GM12878 (cell line): ENCODE measurements around the gene IGF2BP2. TPM values are rescaled to one million over a fixed set of nuclear protein-coding genes. Genes with fewer than 3 reads are reported as not detected.

Experiments
- ATAC-seq: fragments of 200-7000 bp; cut with Tn5 transposase; 3 replicates; pipeline ENCODE4 v1.9.1; 2020; ENCODE audit warnings: mild to moderate bottlenecking, moderate library complexity
- BruUV-seq: library from RNA; stranded (reverse); fragments of 400-500 nt; replicated peaks from 2 replicates; lab custom pipeline; 2021; lab: Mats Ljungman, UMichigan
- CTCF ChIA-PET: fragments of 300-600 bp; sonication (Branson Sonifier 250); formaldehyde crosslinking; extraction: SDS; loops from one replicate; lab custom pipeline; 2021; ENCODE audit warnings: inconsistent platforms; lab: Yijun Ruan, JAX
- POLR2A ChIA-PET: fragments of 350-600 bp; formaldehyde crosslinking; extraction: SDS; loops from one replicate; lab custom pipeline; 2021; ENCODE audit warnings: inconsistent platforms; lab: Charles Lee
- RAD21 ChIA-PET: fragments of 300-600 bp; sonication (Branson Sonifier 250); formaldehyde crosslinking; loops from one replicate; lab custom pipeline; 2023; ENCODE audit warnings: antibody characterized with exemption; ENCODE audit not compliant: unreplicated experiment; lab: Charles Lee
- SMC1A ChIA-PET: fragments of 300-600 bp; sonication (Branson Sonifier 250); formaldehyde crosslinking; loops from one replicate; lab custom pipeline; 2023; ENCODE audit not compliant: unreplicated experiment, uncharacterized antibody; lab: Charles Lee
- DNase-seq: peaks from one replicate; pipeline ENCODE4 v3.0.0-alpha.2; 2011; ENCODE audit warnings: low read depth, low spot score
- FAIRE-seq: peaks from 3 replicates; lab custom pipeline; 2011; peaks lifted over from hg19 to GRCh38; lab: Jason Lieb, UNC
- H2AFZ ChIP-seq: 2 replicates; pipeline ENCODE4 v1.6.0; 2011; ENCODE audit warnings: low read depth, low read length, control low read depth; ENCODE audit not compliant: control insufficient read depth
- H3K27ac ChIP-seq: 2 replicates; pipeline ENCODE4 v1.5.1; 2011; ENCODE audit warnings: control low read depth; ENCODE audit not compliant: control insufficient read depth, insufficient read depth
- H3K27me3 ChIP-seq, 2 experiments: replicated peaks in 1 of 2; 2 replicates each; pipeline versions ENCODE4 v1.6.0 to v1.6.1; 2011; ENCODE audit warnings: low read length in 1 of 2; ENCODE audit not compliant: control insufficient read depth in 2 of 2, insufficient read depth in 2 of 2
- H3K36me3 ChIP-seq, 2 experiments: 2 replicates each; pipeline ENCODE4 v1.5.1; 2011; ENCODE audit warnings: low read length in 1 of 2; ENCODE audit not compliant: control insufficient read depth in 2 of 2, insufficient read depth in 2 of 2
- H3K4me1 ChIP-seq: 2 replicates; pipeline ENCODE4 v1.6.1; 2011; ENCODE audit warnings: mild to moderate bottlenecking, low read length, moderate library complexity, mixed read lengths; ENCODE audit not compliant: control insufficient read depth, insufficient read depth
- H3K4me2 ChIP-seq: 2 replicates; pipeline ENCODE4 v1.6.0; 2011; ENCODE audit warnings: control low read depth; ENCODE audit not compliant: control insufficient read depth, insufficient read depth
- H3K4me3 ChIP-seq: fragments of 200-600 bp; sonication (generic); 2 replicates; pipeline ENCODE4 v1.5.1; 2016
- H3K79me2 ChIP-seq: 2 replicates; pipeline ENCODE4 v1.6.0; 2011; ENCODE audit warnings: low read length; ENCODE audit not compliant: control insufficient read depth, insufficient read depth
- H3K9ac ChIP-seq: 2 replicates; pipeline ENCODE4 v1.8.0; 2011; ENCODE audit warnings: low read length, control low read depth, mixed read lengths; ENCODE audit not compliant: control insufficient read depth, insufficient read depth
- H3K9me3 ChIP-seq: replicated peaks from 3 replicates; pipeline ENCODE4 v1.5.1; 2011; ENCODE audit warnings: mild to moderate bottlenecking, low read length; ENCODE audit not compliant: control insufficient read depth, insufficient read depth
- H4K20me1 ChIP-seq: 2 replicates; pipeline ENCODE4 v1.6.0; 2011; ENCODE audit not compliant: control insufficient read depth, insufficient read depth
- CHD4 ChIP-seq: fragments of 200-600 bp; sonication (generic); IDR thresholded peaks from 2 replicates; pipeline ENCODE4 v1.6.1; 2016; ENCODE audit warnings: mild to moderate bottlenecking
- EED ChIP-seq: sonication (generic); IDR thresholded peaks from 2 replicates; pipeline ENCODE4 v1.6.1; 2016; ENCODE audit warnings: antibody characterized with exemption, low read depth
- EP300 ChIP-seq, 2 experiments: fragments of 150-350 bp in 1 of 2; IDR thresholded peaks; 2 replicates each; pipeline ENCODE4 v1.6.1; 2011 to 2012; ENCODE audit warnings: low read depth in 2 of 2, low read length in 2 of 2, borderline replicate concordance in 1 of 2, improper control_type of control experiment in 1 of 2, inconsistent platforms in 1 of 2; ENCODE audit not compliant: control insufficient read depth in 1 of 2
- HDAC6 ChIP-seq: fragments of 200-600 bp; sonication (generic); IDR thresholded peaks from one replicate; pipeline ENCODE4 v1.8.0; 2017; ENCODE audit warnings: antibody characterized with exemption; ENCODE audit not compliant: unreplicated experiment
- IKZF2 ChIP-seq, 2 experiments: fragments of 450-650 bp; IDR thresholded peaks; 2 replicates each; pipeline ENCODE4 v1.6.1; 2017; ENCODE audit warnings: mild to moderate bottlenecking in 2 of 2, moderate library complexity in 2 of 2
- JUND ChIP-seq: IDR thresholded peaks from 2 replicates; pipeline ENCODE4 v1.6.1; 2012; ENCODE audit warnings: low read depth, mild to moderate bottlenecking, low read length, improper control_type of control experiment, moderate library complexity
- NFIC ChIP-seq: IDR thresholded peaks from 2 replicates; pipeline ENCODE4 v1.6.1; 2012; ENCODE audit warnings: low read depth, mild to moderate bottlenecking, inconsistent platforms, low read length, moderate library complexity
- STAT3 ChIP-seq: IDR thresholded peaks from 2 replicates; pipeline ENCODE4 v1.6.1; 2011; ENCODE audit warnings: low read depth, low read length, improper control_type of control experiment
- WGBS: methylation state at CpG from one replicate; pipeline ENCODE4 v1.1.6; 2016; ENCODE audit warnings: low lambda C conversion rate; ENCODE audit not compliant: insufficient replicate concordance, insufficient coverage; ENCODE audit errors: missing lambda C conversion rate; 5-methylcytosine and 5-hydroxymethylcytosine counted together
- in situ Hi-C: fragments of 300-500 bp; cut with MboI; formaldehyde crosslinking; loops from 9 replicates; pipeline ENCODE4 v1.14.3; 2018; ENCODE audit warnings: mixed read lengths
- intact Hi-C: fragments of 100-400 bp; cut with micrococcal nuclease; formaldehyde crosslinking; loops from one replicate; pipeline ENCODE4 v1.14.2; 2022; ENCODE audit not compliant: unreplicated experiment
- polyA plus RNA-seq, 11 experiments: library from polyadenylated mRNA; depleted of rRNA in 4 of 11; unstranded in 6 of 11; stranded (reverse) in 5 of 11; fragments of >200 nt; fragmentation: Nextera tagmentation in 4 of 11; fragmentation: Illumina TruSeq in 1 of 11; extraction: Ambion mirVana in 4 of 11; extraction: Trizol in 1 of 11; gene quantifications; 1 replicate in 1 of 11; 2 replicates in 10 of 11; pipeline versions ENCODE4 v1.2.1 to v1.2.3, GENCODE V29; 2011 to 2016; ENCODE audit warnings: inconsistent platforms in 2 of 11, missing spikeins in 2 of 11, low read depth in 1 of 11
- total RNA-seq, 4 experiments: library from RNA; depleted of rRNA in 3 of 4; stranded (reverse); fragments of >200 nt in 3 of 4; fragmentation: Illumina TruSeq in 1 of 4; extraction: Trizol in 1 of 4; gene quantifications; 2 replicates each; pipeline versions ENCODE4 v1.2.1 to v1.2.3, GENCODE V29; 2013 to 2021
- TF ChIP-seq, protein P1 (sequence below): fragments of 450-650 bp; IDR thresholded peaks from 2 replicates; pipeline ENCODE4 v1.6.1; 2016; ENCODE audit warnings: mild to moderate bottlenecking
- TF ChIP-seq, protein P2 (sequence below): fragments of 150-350 bp; IDR thresholded peaks from 2 replicates; pipeline ENCODE4 v1.6.1; 2016; ENCODE audit warnings: low read depth, low read length
- TF ChIP-seq, protein P3 (sequence below): fragments of 450-650 bp; IDR thresholded peaks from 2 replicates; pipeline ENCODE4 v1.6.1; 2017; ENCODE audit warnings: borderline replicate concordance

IGF2BP2 gene
- total and polyA plus RNA-seq, 10 of the 15 experiments (the other 5 are each of a cell fraction or from before 2014, with no cell fraction given) = 0.25 to 0.72 TPM; not detected in 8

DNA sequence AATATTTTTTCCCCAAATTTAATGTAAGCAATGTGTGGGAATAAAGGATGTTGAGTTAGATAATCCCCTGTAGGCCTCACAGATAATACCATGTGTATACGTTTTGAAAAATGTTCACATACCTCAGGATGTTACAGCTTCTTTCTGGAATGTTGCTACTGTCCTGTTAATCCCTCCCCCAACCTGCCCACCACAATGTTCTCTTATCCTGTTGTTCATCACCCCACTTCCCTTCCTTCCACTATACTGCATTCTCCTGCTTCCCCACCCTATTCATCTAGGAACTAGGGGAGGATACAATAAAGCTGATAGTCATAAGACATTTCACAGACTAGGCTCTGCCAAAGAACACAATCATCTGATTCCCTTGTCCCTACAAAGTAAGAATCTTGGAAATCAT, 92.1 kb downstream of the IGF2BP2 start:
- RAD21 ChIA-PET = interaction anchor here (5.7 kb wide), 1 partner anchor 34 kb away, joined by 32 read pairs; no protein-coding TSS in a partner anchor
- no peak for DNase-seq
- ATAC-seq = no peak

DNA sequence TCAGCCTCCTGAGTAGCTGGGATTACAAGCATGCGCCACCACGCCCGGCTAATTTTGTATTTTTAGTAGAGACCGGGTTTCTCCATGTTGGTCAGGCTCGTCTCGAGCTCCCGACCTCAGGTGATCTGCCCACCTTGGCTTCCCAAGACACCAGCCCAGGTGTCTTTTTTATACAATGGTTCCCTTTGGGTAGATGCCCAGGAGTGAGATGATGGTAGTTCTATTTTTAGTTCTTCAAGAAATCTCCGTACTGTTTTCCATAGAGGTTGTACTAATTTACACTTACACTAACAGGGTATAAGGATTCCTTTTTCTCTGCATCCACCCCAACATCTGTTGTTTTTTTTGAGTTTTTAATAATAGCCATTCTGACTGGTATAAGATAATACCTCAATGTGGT, 94.3 kb downstream of the IGF2BP2 start:
- Histone ChIP-seq H3K9me3 (no peaks in the 10 kb centered on the region), H3K27me3 (peaks cover 0 to 2% of the 10 kb centered on the region in 2 experiments; a peak in 2 of 4 replicates), H3K4me3 (no peak overlapping the region), H3K27ac (no peak overlapping the region), H3K9ac (no peak overlapping the region), H3K4me1 (peaks cover 9% of the 10 kb centered on the region; the same call in 1 of the 2 replicates), H4K20me1 (no peaks in the 10 kb centered on the region), H3K79me2 (no peaks in the 10 kb centered on the region), H3K36me3 (no peaks in the 10 kb centered on the region), H2AFZ (no peak overlapping the region), H3K4me2 (no peak overlapping the region)
- WGBS = 76% methylated on average over 8 of the region's 8 CpGs
- ChIA-PET POLR2A (interaction anchor here (0.7 kb wide), 2 partner anchors 15 to 21 kb away, joined by 4 to 6 read pairs; no protein-coding TSS in a partner anchor), SMC1A (no interaction called here), CTCF (no interaction called here), RAD21 (no interaction called here)
- intact Hi-C loops = no loop called here
- FAIRE-seq (no peak), ATAC-seq (no peak), DNase-seq (no peak)
- in situ Hi-C loops = no loop called here
- BruUV-seq = no TSS peak
- no peak for TF ChIP-seq HDAC6
- TF ChIP-seq, protein P1, sequence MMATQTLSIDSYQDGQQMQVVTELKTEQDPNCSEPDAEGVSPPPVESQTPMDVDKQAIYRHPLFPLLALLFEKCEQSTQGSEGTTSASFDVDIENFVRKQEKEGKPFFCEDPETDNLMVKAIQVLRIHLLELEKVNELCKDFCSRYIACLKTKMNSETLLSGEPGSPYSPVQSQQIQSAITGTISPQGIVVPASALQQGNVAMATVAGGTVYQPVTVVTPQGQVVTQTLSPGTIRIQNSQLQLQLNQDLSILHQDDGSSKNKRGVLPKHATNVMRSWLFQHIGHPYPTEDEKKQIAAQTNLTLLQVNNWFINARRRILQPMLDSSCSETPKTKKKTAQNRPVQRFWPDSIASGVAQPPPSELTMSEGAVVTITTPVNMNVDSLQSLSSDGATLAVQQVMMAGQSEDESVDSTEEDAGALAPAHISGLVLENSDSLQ = no peak
- TF ChIP-seq JUND = no peak
- no peak for TF ChIP-seq EP300 (IDR thresholded peaks at IDR 0.05; ENCODE audit: borderline replicate concordance in 1 of 2, control insufficient read depth in 1 of 2, low read depth in 2 of 2, low read length in 2 of 2)
- no peak for TF ChIP-seq NFIC
- TF ChIP-seq, protein P2, sequence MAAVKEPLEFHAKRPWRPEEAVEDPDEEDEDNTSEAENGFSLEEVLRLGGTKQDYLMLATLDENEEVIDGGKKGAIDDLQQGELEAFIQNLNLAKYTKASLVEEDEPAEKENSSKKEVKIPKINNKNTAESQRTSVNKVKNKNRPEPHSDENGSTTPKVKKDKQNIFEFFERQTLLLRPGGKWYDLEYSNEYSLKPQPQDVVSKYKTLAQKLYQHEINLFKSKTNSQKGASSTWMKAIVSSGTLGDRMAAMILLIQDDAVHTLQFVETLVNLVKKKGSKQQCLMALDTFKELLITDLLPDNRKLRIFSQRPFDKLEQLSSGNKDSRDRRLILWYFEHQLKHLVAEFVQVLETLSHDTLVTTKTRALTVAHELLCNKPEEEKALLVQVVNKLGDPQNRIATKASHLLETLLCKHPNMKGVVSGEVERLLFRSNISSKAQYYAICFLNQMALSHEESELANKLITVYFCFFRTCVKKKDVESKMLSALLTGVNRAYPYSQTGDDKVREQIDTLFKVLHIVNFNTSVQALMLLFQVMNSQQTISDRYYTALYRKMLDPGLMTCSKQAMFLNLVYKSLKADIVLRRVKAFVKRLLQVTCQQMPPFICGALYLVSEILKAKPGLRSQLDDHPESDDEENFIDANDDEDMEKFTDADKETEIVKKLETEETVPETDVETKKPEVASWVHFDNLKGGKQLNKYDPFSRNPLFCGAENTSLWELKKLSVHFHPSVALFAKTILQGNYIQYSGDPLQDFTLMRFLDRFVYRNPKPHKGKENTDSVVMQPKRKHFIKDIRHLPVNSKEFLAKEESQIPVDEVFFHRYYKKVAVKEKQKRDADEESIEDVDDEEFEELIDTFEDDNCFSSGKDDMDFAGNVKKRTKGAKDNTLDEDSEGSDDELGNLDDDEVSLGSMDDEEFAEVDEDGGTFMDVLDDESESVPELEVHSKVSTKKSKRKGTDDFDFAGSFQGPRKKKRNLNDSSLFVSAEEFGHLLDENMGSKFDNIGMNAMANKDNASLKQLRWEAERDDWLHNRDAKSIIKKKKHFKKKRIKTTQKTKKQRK = no peak
- no peak for TF ChIP-seq EED
- no peak for TF ChIP-seq STAT3
- TF ChIP-seq CHD4 = no peak

More for the DNA sequence above, 92.1 kb downstream of the IGF2BP2 start:
- Histone ChIP-seq H3K9me3 (no peaks in the 10 kb centered on the region), H3K27me3 (peaks cover 0 to 2% of the 10 kb centered on the region in 2 experiments; a peak in 1 of 4 replicates), H3K4me3 (no peak overlapping the region), H3K79me2 (no peaks in the 10 kb centered on the region), H3K9ac (no peak overlapping the region)
- CTCF ChIA-PET = interaction anchor here (0.6 to 5.6 kb wide), 4 partner anchors 17 to 73 kb away, joined by 3 to 40 read pairs (median 7); no protein-coding TSS in a partner anchor
- in situ Hi-C loops = no loop called here
- no peak for TF ChIP-seq IKZF2 (IDR thresholded peaks at IDR 0.05)
- TF ChIP-seq, protein P3, sequence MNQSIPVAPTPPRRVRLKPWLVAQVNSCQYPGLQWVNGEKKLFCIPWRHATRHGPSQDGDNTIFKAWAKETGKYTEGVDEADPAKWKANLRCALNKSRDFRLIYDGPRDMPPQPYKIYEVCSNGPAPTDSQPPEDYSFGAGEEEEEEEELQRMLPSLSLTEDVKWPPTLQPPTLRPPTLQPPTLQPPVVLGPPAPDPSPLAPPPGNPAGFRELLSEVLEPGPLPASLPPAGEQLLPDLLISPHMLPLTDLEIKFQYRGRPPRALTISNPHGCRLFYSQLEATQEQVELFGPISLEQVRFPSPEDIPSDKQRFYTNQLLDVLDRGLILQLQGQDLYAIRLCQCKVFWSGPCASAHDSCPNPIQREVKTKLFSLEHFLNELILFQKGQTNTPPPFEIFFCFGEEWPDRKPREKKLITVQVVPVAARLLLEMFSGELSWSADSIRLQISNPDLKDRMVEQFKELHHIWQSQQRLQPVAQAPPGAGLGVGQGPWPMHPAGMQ = no peak
- TF ChIP-seq, all 136 proteins: peak for 0
- Histone ChIP-seq H3K4me1 (peaks cover 5% of the 10 kb centered on the region; the same call in 1 of the 2 replicates), H4K20me1 (no peaks in the 10 kb centered on the region), H3K4me2 (no peak overlapping the region), H2AFZ (no peak overlapping the region), H3K27ac (no peak overlapping the region), H3K36me3 (no peaks in the 10 kb centered on the region)
- FAIRE-seq = no peak
- intact Hi-C loops = no loop called here
- BruUV-seq = no TSS peak
- WGBS = 0% methylated on average over 1 of the region's 1 CpG
- POLR2A ChIA-PET = no interaction called here
- SMC1A ChIA-PET = interaction anchor here (1.2 kb wide), 1 partner anchor 30 kb away, joined by 3 read pairs; no protein-coding TSS in a partner anchor
